ENCODE data around the gene EIF2AK3. TPM values are rescaled to one million over a fixed set of nuclear protein-coding genes. Genes with fewer than 3 reads are reported as not detected.

EIF2AK3 gene
- total and polyA plus RNA-seq, 2 donors (not counting 1 experiment from before 2014, with no cell fraction given), result 40.2 to 57.9 TPM

- TF ChIP-seq EZH2 (IDR thresholded peaks at IDR 0.05; ENCODE audit: borderline replicate concordance, insufficient read depth, low read depth, low read length, poor library complexity, severe bottlenecking) (no peak), CTCF (IDR thresholded peaks at IDR 0.05) (no peak)
- Histone ChIP-seq H3K27me3 (replicated peaks in 1 of 4; ENCODE audit: control extremely low read depth in 1 of 4, control insufficient read depth in 3 of 4, insufficient read depth in 4 of 4, low read length in 3 of 4) (peaks cover 0 to 7% (median 2%) of the 10 kb centered on the region in 4 experiments), H3K4me3 (ENCODE audit: control extremely low read depth in 1 of 5, extremely low read depth in 1 of 5, insufficient read depth in 1 of 5, low read depth in 2 of 5, low read length in 4 of 5) (no peak overlapping the region), H3K4me1 (ENCODE audit: control insufficient read depth in 2 of 2, insufficient read depth in 2 of 2, low read length in 2 of 2) (no peaks in the 10 kb centered on the region), H4K20me1 (ENCODE audit: control insufficient read depth, insufficient read depth, low read length, poor library complexity, severe bottlenecking) (no peaks in the 10 kb centered on the region), H3K9ac (ENCODE audit: low read length) (no peak overlapping the region), H3K9me3 (ENCODE audit: control extremely low read depth in 1 of 3, control insufficient read depth in 2 of 3, insufficient read depth in 1 of 3, low read length in 2 of 3) (no peaks in the 10 kb centered on the region), H3K4me2 (replicated peaks; ENCODE audit: low read depth, low read length, poor library complexity, severe bottlenecking) (no peak overlapping the region), H2AFZ (ENCODE audit: insufficient read depth, low read depth, low read length, poor library complexity, severe bottlenecking) (no peak overlapping the region), H3K36me3 (replicated peaks in 1 of 2; ENCODE audit: control extremely low read depth in 1 of 2, control insufficient read depth in 1 of 2, extremely low read depth in 1 of 2, insufficient read depth in 2 of 2, low read length in 1 of 2) (no peaks in the 10 kb centered on the region), H3K79me2 (ENCODE audit: control insufficient read depth, insufficient read depth, low read length) (no peaks in the 10 kb centered on the region), H3K27ac (ENCODE audit: low read length in 2 of 2) (no peak overlapping the region)
- ATAC-seq (ENCODE audit: low read depth) (no peak), DNase-seq (no peak)
- Mint-ChIP-seq H3K9me3 (ENCODE audit: insufficient read depth) (no peaks in the 10 kb centered on the region), H3K4me1 (no peaks in the 10 kb centered on the region), H3K27ac (no peak overlapping the region), H3K27me3 (peaks cover 39% of the 10 kb centered on the region), H3K4me3 (no peak overlapping the region)
- ChIA-PET POLR2A (no interaction called here), CTCF (no interaction called here)
- intact Hi-C loops (cut with micrococcal nuclease), result no loop called here
- 46% methylated on average over 3 of the region's 6 CpGs for WGBS (ENCODE audit: insufficient coverage)
Observed at GRCh38 chr2:88517759-88518201, 109.5 kb downstream of the EIF2AK3 start.

Other genes starting within 250 kb of the EIF2AK3 start
- not detected in 2 replicates for gene FOXI3, start 174.8 kb downstream of the EIF2AK3 start, total RNA-seq
- not detected in 2 replicates for gene FOXI3, start 174.8 kb downstream of the EIF2AK3 start, polyA plus RNA-seq
- 19.7 and 22.8 TPM in 2 replicates for gene RPIA, start 64.2 kb upstream of the EIF2AK3 start, total RNA-seq
- gene RPIA, start 64.2 kb upstream of the EIF2AK3 start, polyA plus RNA-seq, result 9.4 and 14.5 TPM in 2 replicates